Sciatic nerve (tissue), 2 donors: Measurements from ENCODE around the gene STK39. TPM values are rescaled to one million over a fixed set of nuclear protein-coding genes. Genes with fewer than 3 reads are reported as not detected.

Experiments used
- ATAC-seq: fragments of 200-7000 bp; cut with Tn5 transposase; one replicate; pipeline ENCODE4 v1.9.1; 2020; ENCODE audit warnings: mild to moderate bottlenecking, moderate library complexity
- DNase-seq: peaks from one replicate; pipeline ENCODE4 v3.0.0-alpha.2; 2020; ENCODE audit warnings: low spot score
- intact Hi-C: fragments of 100-400 bp; cut with DNase I; formaldehyde crosslinking; loops from one replicate; pipeline ENCODE4 v1.14.2; 2022
- total RNA-seq: library from RNA; stranded (reverse); fragmentation: NEBNext Ultra II Directional; extraction: Animal tissue kit (Norgen Biotek cat#: 25700); gene quantifications from one replicate; pipeline ENCODE4 v1.2.1, GENCODE V29; 2021
- donor health status: DM: no; HTN: no; CAD: no.
- donor health status: DM: no; HTN: no; CAD: no.

Gene STK39
- total RNA-seq, 1 donor from 2014 or later: 19.0 TPM

- ATAC-seq: no peak
- intact Hi-C loops: no loop called here
- no peak for DNase-seq
These were observed 2.1 kb downstream of the STK39 start for GRCh38 chr2:168245074-168245825.

- ATAC-seq (no peak), DNase-seq (no peak)
- intact Hi-C loops: no loop called here
These were observed 3.1 kb downstream of the STK39 start for GRCh38 chr2:168244318-168244717.

- intact Hi-C loops: no loop called here
- DNase-seq (no peak), ATAC-seq (no peak)
These were observed 4.3 kb downstream of the STK39 start for GRCh38 chr2:168243061-168243460.

GRCh38 chr2:168241746-168242145, 5.6 kb downstream of the STK39 start:
- ATAC-seq: no peak
- no peak for DNase-seq
- intact Hi-C loops: no loop called here

GRCh38 chr2:168241208-168241607, 6.2 kb downstream of the STK39 start:
- intact Hi-C loops: no loop called here
- no peak for DNase-seq
- ATAC-seq: no peak

GRCh38 chr2:168239281-168239680, 8.1 kb downstream of the STK39 start:
- intact Hi-C loops: no loop called here
- DNase-seq (no peak), ATAC-seq (no peak)

- no peak for ATAC-seq
- intact Hi-C loops: no loop called here
These were observed 9.7 kb downstream of the STK39 start for GRCh38 chr2:168237741-168238140.

GRCh38 chr2:168234407-168235085, 12.8 kb downstream of the STK39 start:
- intact Hi-C loops: no loop called here
- DNase-seq: no peak
- ATAC-seq: no peak

More at GRCh38 chr2:168237741-168238140, 9.7 kb downstream of the STK39 start:
- DNase-seq: no peak

GRCh38 chr2:168233726-168234406, 13.5 kb downstream of the STK39 start:
- DNase-seq: no peak
- intact Hi-C loops: no loop called here
- no peak for ATAC-seq

- DNase-seq: no peak
- intact Hi-C loops: no loop called here
- peak; percentile 65 for ATAC-seq
These were observed 14.2 kb downstream of the STK39 start for GRCh38 chr2:168233166-168233565.

- no peak for ATAC-seq
- intact Hi-C loops: no loop called here
- DNase-seq: no peak
These were observed 15.7 kb downstream of the STK39 start for GRCh38 chr2:168231609-168232241.

GRCh38 chr2:168230389-168230788, 17.0 kb downstream of the STK39 start:
- no peak for DNase-seq
- intact Hi-C loops: no loop called here
- ATAC-seq: no peak

- ATAC-seq (no peak), DNase-seq (no peak)
- intact Hi-C loops: no loop called here
These were observed 23.0 kb downstream of the STK39 start for GRCh38 chr2:168224346-168224745.

GRCh38 chr2:168222088-168222487, 25.3 kb downstream of the STK39 start:
- ATAC-seq: no peak
- intact Hi-C loops: no loop called here
- DNase-seq: no peak

- no peak for DNase-seq
- no peak for ATAC-seq
- intact Hi-C loops: no loop called here
These were observed 26.2 kb downstream of the STK39 start for GRCh38 chr2:168220965-168221819.

- DNase-seq: no peak
- intact Hi-C loops: no loop called here
- ATAC-seq: no peak
These were observed 29.5 kb downstream of the STK39 start for GRCh38 chr2:168217920-168218319.

- peak; percentile 34 for ATAC-seq
- DNase-seq: no peak
- intact Hi-C loops: no loop called here
These were observed 30.9 kb downstream of the STK39 start for GRCh38 chr2:168216351-168217005.

- ATAC-seq (no peak), DNase-seq (no peak)
- intact Hi-C loops: no loop called here
These were observed 31.6 kb downstream of the STK39 start for GRCh38 chr2:168215813-168216212.
